BLaER1 (cell line): ENCODE results near the gene NDUFS6.

Experiments used
- H3K27ac ChIP-seq: shearing (Covaris generic); formaldehyde crosslinking; 2 replicates; pipeline ENCODE4 v1.8.1; 2022
- H3K27me3 ChIP-seq: shearing (Covaris generic); formaldehyde crosslinking; 2 replicates; pipeline ENCODE4 v1.8.1; 2022
- H3K36me3 ChIP-seq: shearing (Covaris generic); formaldehyde crosslinking; 2 replicates; pipeline ENCODE4 v1.8.1; 2022
- H3K4me1 ChIP-seq: shearing (Covaris generic); formaldehyde crosslinking; 2 replicates; pipeline ENCODE4 v1.8.1; 2022
- H3K4me2 ChIP-seq: shearing (Covaris generic); formaldehyde crosslinking; 2 replicates; pipeline ENCODE4 v1.8.1; 2022
- H3K4me3 ChIP-seq: shearing (Covaris generic); formaldehyde crosslinking; 2 replicates; pipeline ENCODE4 v1.8.1; 2022
- H3K9ac ChIP-seq: shearing (Covaris generic); formaldehyde crosslinking; 2 replicates; pipeline ENCODE4 v1.8.1; 2022
- H3K9me3 ChIP-seq: shearing (Covaris generic); formaldehyde crosslinking; 2 replicates; pipeline ENCODE4 v1.8.1; 2022
- H4K20me1 ChIP-seq: shearing (Covaris generic); formaldehyde crosslinking; 2 replicates; pipeline ENCODE4 v1.8.1; 2022
- Cebpa-rat ChIP-seq: shearing (Covaris generic); IDR thresholded peaks from 2 replicates; pipeline ENCODE4 v1.8.1; 2022

Gene NDUFS6

DNA sequence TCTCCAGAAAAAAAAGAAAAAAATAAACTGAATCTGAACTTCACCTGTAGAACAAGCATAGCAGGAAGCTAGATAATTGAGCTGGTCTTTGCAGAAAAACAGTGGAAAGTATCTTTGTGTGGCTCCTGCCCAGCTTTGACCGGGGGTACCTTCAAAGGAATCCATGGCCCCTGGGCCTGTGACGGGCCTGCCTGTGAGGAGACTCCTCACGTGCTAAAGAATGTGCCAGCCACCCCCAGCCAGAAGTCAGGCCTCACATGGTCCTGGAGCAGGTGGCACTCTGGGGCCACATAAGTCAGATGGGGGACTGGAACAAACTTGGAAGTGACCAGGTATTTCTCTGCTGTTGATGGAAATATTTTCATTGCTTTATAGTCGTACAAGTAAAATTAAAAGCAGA lies 4.1 kb downstream of the NDUFS6 start:
- H3K9me3 ChIP-seq = no peaks in the 10 kb centered on the region
- H3K4me2 ChIP-seq = no peak overlapping the region
- H3K27me3 ChIP-seq = no peaks in the 10 kb centered on the region
- TF ChIP-seq Cebpa-rat = no peak
- H4K20me1 ChIP-seq = peaks cover 69% of the 10 kb centered on the region
- H3K36me3 ChIP-seq = peaks cover 79% of the 10 kb centered on the region
- H3K4me1 ChIP-seq = peaks cover 13% of the 10 kb centered on the region
- no peak overlapping the region for H3K4me3 ChIP-seq
- H3K9ac ChIP-seq = no peak overlapping the region
- H3K27ac ChIP-seq = no peak overlapping the region

DNA sequence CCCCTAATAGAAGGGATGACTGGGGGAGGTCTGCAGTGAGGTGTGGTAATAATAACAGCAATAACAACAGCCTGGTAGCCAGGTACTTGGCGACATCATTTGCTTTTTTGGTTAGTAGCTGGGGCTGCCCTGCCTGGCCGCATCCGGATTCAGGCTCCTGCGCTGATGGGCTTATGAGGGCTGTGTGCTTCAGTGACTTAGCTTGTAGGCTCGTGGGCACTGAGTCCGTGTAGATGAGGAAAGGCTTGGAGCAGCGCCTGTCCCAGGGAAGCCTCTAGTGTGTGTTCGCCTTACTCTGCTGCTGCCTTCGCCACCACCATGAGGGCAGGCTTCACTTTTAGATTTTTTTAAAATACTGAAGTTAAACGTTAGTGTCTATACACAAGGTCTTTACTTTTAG lies 4.5 kb downstream of the NDUFS6 start:
- H3K9me3 ChIP-seq = no peaks in the 10 kb centered on the region
- no peak overlapping the region for H3K27ac ChIP-seq
- H4K20me1 ChIP-seq = peaks cover 73% of the 10 kb centered on the region
- no peak for TF ChIP-seq Cebpa-rat
- H3K9ac ChIP-seq = no peak overlapping the region
- no peak overlapping the region for H3K4me3 ChIP-seq
- peaks cover 83% of the 10 kb centered on the region for H3K36me3 ChIP-seq
- H3K4me1 ChIP-seq = peaks cover 13% of the 10 kb centered on the region
- no peaks in the 10 kb centered on the region for H3K27me3 ChIP-seq
- no peak overlapping the region for H3K4me2 ChIP-seq

DNA sequence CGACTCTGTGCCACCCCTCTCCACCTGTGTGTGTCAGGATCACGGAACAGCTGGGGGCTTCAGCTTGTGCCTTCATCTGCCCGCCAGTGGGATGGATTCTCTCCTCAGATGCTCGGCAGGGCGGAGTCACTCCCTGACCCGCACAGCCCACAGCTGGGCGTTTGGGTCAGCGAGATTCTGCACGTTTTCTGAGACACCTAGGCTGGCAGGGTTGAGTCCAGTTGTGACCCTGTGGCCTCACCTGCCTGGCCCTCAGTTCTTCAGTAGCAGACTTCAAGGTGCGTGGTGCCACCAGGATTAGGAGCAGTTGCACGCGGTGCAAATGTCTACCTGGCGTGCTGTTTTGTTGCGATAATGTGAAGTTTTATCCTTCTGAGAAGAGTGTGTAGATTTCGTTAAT lies 5.0 kb downstream of the NDUFS6 start:
- no peak for TF ChIP-seq Cebpa-rat
- H3K4me2 ChIP-seq = no peak overlapping the region
- H3K4me1 ChIP-seq = peaks cover 13% of the 10 kb centered on the region
- H3K27ac ChIP-seq = no peak overlapping the region
- no peaks in the 10 kb centered on the region for H3K9me3 ChIP-seq
- H3K27me3 ChIP-seq = no peaks in the 10 kb centered on the region
- H3K9ac ChIP-seq = no peak overlapping the region
- no peak overlapping the region for H3K4me3 ChIP-seq
- H4K20me1 ChIP-seq = peaks cover 78% of the 10 kb centered on the region
- H3K36me3 ChIP-seq = peaks cover 87% of the 10 kb centered on the region

DNA sequence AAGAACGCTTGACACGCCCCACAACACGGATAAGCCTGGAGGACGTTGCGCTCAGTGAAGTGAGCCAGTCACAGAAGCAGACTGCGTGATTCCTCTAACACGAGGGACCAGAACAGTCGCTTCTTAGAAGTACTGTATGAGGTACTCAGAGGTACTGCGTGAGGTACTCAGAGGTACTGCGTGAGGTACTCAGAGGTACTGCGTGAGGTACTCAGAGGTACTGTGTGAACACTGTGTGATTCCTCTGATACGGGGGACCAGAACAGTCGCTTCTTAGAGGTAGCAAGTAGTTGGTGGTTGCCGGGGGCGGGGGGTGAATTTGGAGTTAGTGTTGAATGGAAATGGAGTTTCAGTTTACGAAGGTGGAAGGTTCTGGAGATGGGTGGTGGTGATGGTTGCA lies 5.8 kb downstream of the NDUFS6 start:
- H3K4me2 ChIP-seq = no peak overlapping the region
- no peaks in the 10 kb centered on the region for H3K27me3 ChIP-seq
- H3K4me3 ChIP-seq = no peak overlapping the region
- H3K36me3 ChIP-seq = peaks cover 95% of the 10 kb centered on the region
- H3K4me1 ChIP-seq = peaks cover 10% of the 10 kb centered on the region
- H3K27ac ChIP-seq = no peak overlapping the region
- H3K9me3 ChIP-seq = no peaks in the 10 kb centered on the region
- no peak overlapping the region for H3K9ac ChIP-seq
- no peak for TF ChIP-seq Cebpa-rat
- peaks cover 84% of the 10 kb centered on the region for H4K20me1 ChIP-seq

DNA sequence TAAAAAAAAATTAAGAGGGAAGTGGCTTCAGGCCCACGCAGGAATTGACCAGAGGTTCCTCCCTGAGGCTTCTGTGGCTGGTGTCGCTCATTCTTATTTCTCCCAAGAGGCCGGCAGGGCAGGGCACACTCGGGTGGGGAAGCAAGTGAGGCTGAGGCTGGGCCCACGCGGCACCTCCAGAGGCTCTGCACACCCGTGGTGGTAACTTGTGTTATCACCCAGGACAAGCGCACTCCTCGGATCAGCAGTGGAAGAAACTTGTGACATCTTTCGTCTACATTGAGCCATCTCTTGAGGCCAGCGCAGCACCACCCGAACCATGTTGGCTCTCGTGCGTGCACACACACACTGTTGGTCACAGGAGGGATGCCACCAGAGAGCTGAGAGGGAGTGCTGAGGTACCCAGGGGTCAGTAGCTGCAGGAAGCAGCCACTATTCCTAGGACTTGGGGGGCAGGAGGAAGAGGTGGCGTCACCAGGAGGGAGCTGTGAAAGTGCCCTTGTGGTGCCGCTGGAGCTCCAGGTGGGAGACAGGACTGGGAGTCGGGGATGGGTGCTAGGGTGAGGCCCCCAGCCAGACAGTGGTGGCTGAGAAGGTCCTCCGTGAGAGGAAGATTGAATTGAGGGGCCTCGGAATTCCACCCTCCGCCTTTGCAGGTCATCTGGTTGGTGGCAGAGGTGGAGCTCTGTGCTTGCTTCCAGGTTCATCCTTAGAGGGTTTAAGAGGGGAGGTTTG lies 6.4 kb downstream of the NDUFS6 start:
- H3K9me3 ChIP-seq = no peaks in the 10 kb centered on the region
- no peak overlapping the region for H3K4me2 ChIP-seq
- peaks cover 3% of the 10 kb centered on the region for H3K4me1 ChIP-seq
- TF ChIP-seq Cebpa-rat = no peak
- no peak overlapping the region for H3K4me3 ChIP-seq
- no peak overlapping the region for H3K27ac ChIP-seq
- H3K9ac ChIP-seq = no peak overlapping the region
- H4K20me1 ChIP-seq = peaks cover 87% of the 10 kb centered on the region
- H3K27me3 ChIP-seq = no peaks in the 10 kb centered on the region
- H3K36me3 ChIP-seq = peaks cover 100% of the 10 kb centered on the region

DNA sequence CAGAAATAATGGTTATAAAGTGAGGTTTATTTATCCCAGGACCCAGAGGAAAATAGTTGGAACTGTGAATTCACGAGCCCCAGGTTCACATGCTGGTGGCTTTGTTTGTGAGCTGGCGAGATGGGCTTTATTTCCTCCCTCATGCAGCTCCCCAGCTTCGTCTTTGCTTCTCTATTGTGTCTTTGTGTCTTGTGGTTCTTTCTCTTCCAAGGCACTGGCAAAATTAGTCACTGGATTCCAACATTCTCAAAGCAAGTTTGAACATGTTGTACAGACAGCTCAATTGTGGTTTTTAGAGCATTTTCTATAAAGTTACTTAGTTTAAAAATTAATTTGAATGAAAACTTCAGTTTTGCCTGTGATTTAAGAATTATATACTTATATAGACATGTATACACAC lies 7.2 kb downstream of the NDUFS6 start:
- Histone ChIP-seq H3K36me3 (peaks cover 100% of the 10 kb centered on the region), H4K20me1 (peaks cover 92% of the 10 kb centered on the region), H3K27ac (no peak overlapping the region)

DNA sequence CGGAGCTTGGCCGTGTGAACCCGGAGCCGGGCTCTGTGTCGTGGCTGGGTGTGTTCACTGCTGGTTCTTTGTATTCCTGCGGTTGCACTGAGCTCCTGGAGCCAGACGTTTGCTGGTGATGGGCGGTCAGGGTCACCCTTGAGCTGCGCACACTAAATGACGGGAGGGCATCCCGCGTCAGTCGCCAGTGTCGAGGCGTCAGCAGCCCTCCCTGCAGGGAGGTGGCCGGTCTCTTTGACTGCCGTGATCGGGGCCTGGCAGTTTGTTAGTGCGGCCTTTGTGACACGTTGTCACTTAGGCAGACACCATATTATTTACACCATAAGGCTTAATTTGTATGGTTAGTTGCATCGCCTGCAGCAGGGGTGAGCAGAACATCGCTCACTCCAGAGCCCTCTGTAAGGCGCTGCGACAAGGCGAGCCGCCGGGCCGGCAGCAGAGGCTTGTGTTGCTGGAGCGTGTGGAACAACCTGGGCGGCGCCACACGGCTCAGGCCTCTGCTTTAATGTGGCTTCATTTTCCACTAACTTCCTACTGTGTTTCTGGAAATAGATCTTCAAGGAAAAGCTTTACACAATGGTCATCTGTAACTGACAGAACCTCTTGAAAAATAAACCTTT lies 8.3 kb downstream of the NDUFS6 start:
- no peak overlapping the region for H3K27ac ChIP-seq
- H3K4me2 ChIP-seq = no peak overlapping the region
- no peaks in the 10 kb centered on the region for H3K4me1 ChIP-seq
- H3K27me3 ChIP-seq = no peaks in the 10 kb centered on the region
- TF ChIP-seq Cebpa-rat = no peak
- no peaks in the 10 kb centered on the region for H3K9me3 ChIP-seq
- H3K36me3 ChIP-seq = peaks cover 100% of the 10 kb centered on the region
- peaks cover 92% of the 10 kb centered on the region for H4K20me1 ChIP-seq
- H3K4me3 ChIP-seq = no peak overlapping the region
- no peak overlapping the region for H3K9ac ChIP-seq

More for the DNA sequence above, 7.2 kb downstream of the NDUFS6 start:
- Histone ChIP-seq H3K4me3 (no peak overlapping the region), H3K4me1 (no peaks in the 10 kb centered on the region), H3K27me3 (no peaks in the 10 kb centered on the region), H3K4me2 (no peak overlapping the region), H3K9ac (no peak overlapping the region), H3K9me3 (no peaks in the 10 kb centered on the region)
- no peak for TF ChIP-seq Cebpa-rat

DNA sequence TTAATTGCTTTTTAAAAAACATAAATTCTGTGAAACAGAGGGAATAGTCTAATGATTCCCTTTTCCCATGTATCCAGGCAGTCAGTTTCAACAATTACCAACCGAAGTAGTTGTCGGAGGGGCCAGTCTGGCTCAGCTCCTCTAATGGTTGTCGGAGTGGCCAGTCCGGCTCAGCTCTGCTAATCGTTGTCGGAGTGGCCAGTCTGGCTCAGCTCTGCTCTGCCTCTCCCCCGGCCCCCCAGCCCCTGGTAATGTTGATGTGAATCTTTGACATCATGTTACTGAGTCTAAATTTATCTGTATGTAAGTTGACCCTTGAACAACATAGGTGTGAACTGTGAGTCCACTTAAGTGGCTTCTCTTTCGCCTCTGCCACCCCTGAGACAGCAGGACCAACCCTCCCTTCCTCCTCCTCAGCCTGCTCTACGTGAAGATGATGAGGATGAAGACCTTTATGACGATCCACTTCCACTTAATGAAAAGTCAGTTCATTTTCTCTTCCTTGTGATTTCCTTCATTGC lies 9.4 kb downstream of the NDUFS6 start:
- H3K27ac ChIP-seq = no peak overlapping the region
- peaks cover 83% of the 10 kb centered on the region for H4K20me1 ChIP-seq
- H3K9ac ChIP-seq = no peak overlapping the region
- no peak overlapping the region for H3K4me2 ChIP-seq
- no peaks in the 10 kb centered on the region for H3K27me3 ChIP-seq
- no peaks in the 10 kb centered on the region for H3K9me3 ChIP-seq
- H3K4me1 ChIP-seq = no peaks in the 10 kb centered on the region
- TF ChIP-seq Cebpa-rat = no peak
- no peak overlapping the region for H3K4me3 ChIP-seq
- H3K36me3 ChIP-seq = peaks cover 100% of the 10 kb centered on the region

DNA sequence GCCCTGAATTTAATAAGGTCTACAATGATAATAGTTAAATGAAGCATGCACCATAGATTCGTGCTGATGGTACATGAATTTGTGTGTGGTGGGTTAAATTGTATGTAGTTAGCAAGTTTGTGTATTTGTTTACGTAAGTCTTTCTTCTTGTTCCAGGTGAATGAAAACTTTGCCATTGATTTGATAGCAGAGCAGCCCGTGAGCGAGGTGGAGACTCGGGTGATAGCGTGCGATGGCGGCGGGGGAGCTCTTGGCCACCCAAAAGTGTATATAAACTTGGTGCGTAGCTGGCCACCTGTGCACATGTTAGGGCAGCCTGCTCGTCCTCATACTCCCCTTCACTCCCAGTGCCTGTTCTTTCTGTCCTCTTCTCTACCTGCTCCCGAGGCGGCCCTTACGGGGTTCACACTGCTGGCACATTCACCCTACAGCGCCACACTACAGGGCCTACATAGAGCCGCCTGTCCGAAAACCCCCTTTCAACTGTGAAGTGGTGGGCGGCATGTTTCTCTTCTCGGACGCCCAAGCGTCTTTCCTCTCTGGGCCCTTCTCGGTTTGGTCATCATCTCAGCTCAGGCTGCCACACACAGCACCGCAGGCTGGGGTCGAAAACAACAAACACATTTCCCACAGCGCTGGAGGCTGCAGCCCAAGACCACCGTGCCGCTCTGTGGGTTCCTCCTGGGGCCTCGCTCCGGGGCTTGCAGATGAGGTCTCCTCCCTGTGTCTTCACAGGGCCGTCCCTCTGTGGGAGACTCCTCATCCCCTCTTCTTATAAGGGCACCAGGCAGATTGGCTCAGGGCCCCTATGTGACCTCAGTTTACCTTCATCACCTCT lies 13.2 kb downstream of the NDUFS6 start:
- peaks cover 100% of the 10 kb centered on the region for H3K36me3 ChIP-seq
- no peak overlapping the region for H3K4me2 ChIP-seq
- no peaks in the 10 kb centered on the region for H3K27me3 ChIP-seq
- no peak overlapping the region for H3K27ac ChIP-seq
- H3K4me1 ChIP-seq = no peaks in the 10 kb centered on the region; the same call in 1 of the 2 replicates
- H3K9me3 ChIP-seq = peaks cover 4% of the 10 kb centered on the region; the same call in 1 of the 2 replicates
- TF ChIP-seq Cebpa-rat = no peak
- H3K9ac ChIP-seq = no peak overlapping the region
- H3K4me3 ChIP-seq = no peak overlapping the region
- peaks cover 50% of the 10 kb centered on the region for H4K20me1 ChIP-seq
